ENCODE results near the gene TAF1D.

Gene TAF1D

GRCh38 chr11:93734427-93735222 is 6.7 kb downstream of the TAF1D start:
- no peaks in the 10 kb centered on the region for H3K27me3 ChIP-seq (replicated peaks in 2 of 5; ENCODE audit: control insufficient read depth in 4 of 5, insufficient read depth in 5 of 5, low read length in 4 of 5)
- peaks cover 21 to 98% (median 68%) of the 10 kb centered on the region in 4 experiments for H3K36me3 ChIP-seq (ENCODE audit: control insufficient read depth in 4 of 4, insufficient read depth in 4 of 4, low read length in 3 of 4)
- H3K27ac ChIP-seq (ENCODE audit: insufficient read depth in 1 of 2, low read depth in 1 of 2, low read length in 2 of 2, poor library complexity in 1 of 2, severe bottlenecking in 2 of 2) = peak overlapping the region in 1 of 2 experiments; percentile 16
- POLR2A ChIA-PET = no interaction called here
- no peaks in the 10 kb centered on the region for H3K9me3 ChIP-seq (ENCODE audit: control extremely low read depth in 1 of 5, control insufficient read depth in 4 of 5, insufficient read depth in 2 of 5, low read depth in 1 of 5, low read length in 4 of 5)
- WGBS (ENCODE audit: insufficient coverage) = 75% methylated on average over 1 of the region's 1 CpG
- CTCF ChIA-PET = interaction anchor here (0.8 to 6.7 kb wide), 3 partner anchors 11 to 16 kb away, joined by 3 to 51 read pairs (median 3); no protein-coding TSS in a partner anchor
- peaks cover 12 to 31% (median 22%) of the 10 kb centered on the region in 4 experiments for H3K4me1 ChIP-seq (ENCODE audit: control extremely low read depth in 1 of 4, control insufficient read depth in 4 of 4, insufficient read depth in 4 of 4, low read length in 3 of 4)
- H3K4me3 ChIP-seq (ENCODE audit: control insufficient read depth in 1 of 7, extremely low read depth in 1 of 7, insufficient read depth in 4 of 7, low read depth in 2 of 7, low read length in 6 of 7) = no peak overlapping the region
- DNase-seq = no peak

DNA sequence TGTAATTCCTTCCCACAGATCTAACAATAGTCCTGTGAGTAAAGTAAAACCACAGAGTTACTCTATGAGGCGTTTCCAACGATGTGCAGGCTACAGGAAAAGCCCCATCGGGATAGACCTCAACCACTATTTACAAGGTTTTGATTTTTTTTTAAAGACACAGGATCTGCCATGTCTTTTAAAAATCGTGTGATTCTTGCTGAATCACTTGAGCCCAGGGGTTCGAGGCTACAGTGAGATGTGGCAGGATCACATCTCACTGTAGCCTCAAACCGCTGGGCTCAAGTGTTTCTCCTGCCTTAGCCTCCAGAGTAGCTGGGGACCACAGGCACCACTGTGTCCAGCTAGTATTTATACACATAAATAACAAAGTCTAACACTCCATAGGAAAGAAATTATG is 7.8 kb downstream of the TAF1D start:
- no peaks in the 10 kb centered on the region for H3K9me3 ChIP-seq (ENCODE audit: control extremely low read depth in 1 of 5, control insufficient read depth in 4 of 5, insufficient read depth in 2 of 5, low read depth in 1 of 5, low read length in 4 of 5)
- peaks cover 20 to 98% (median 74%) of the 10 kb centered on the region in 4 experiments for H3K36me3 ChIP-seq (ENCODE audit: control insufficient read depth in 4 of 4, insufficient read depth in 4 of 4, low read length in 3 of 4)
- no peaks in the 10 kb centered on the region for H3K27me3 ChIP-seq (replicated peaks in 2 of 5; ENCODE audit: control insufficient read depth in 4 of 5, insufficient read depth in 5 of 5, low read length in 4 of 5)
- 49% methylated on average over 5 of the region's 6 CpGs for WGBS (ENCODE audit: insufficient coverage)
- H3K27ac ChIP-seq (ENCODE audit: insufficient read depth in 1 of 2, low read depth in 1 of 2, low read length in 2 of 2, poor library complexity in 1 of 2, severe bottlenecking in 2 of 2) = peak overlapping the region; percentile 4 to 49
- CTCF ChIA-PET = interaction anchor here (0.8 kb wide), 1 partner anchor 14 kb away, joined by 3 read pairs; no protein-coding TSS in a partner anchor
- DNase-seq = no peak
- POLR2A ChIA-PET = interaction anchor here (0.6 kb wide), 1 partner anchor 41 kb away, joined by 3 read pairs; no protein-coding TSS in a partner anchor
- H3K4me1 ChIP-seq (ENCODE audit: control extremely low read depth in 1 of 4, control insufficient read depth in 4 of 4, insufficient read depth in 4 of 4, low read length in 3 of 4) = peaks cover under 1 to 19% (median 11%) of the 10 kb centered on the region in 4 experiments
- H3K4me3 ChIP-seq (ENCODE audit: control insufficient read depth in 1 of 7, extremely low read depth in 1 of 7, insufficient read depth in 4 of 7, low read depth in 2 of 7, low read length in 6 of 7) = no peak overlapping the region

DNA sequence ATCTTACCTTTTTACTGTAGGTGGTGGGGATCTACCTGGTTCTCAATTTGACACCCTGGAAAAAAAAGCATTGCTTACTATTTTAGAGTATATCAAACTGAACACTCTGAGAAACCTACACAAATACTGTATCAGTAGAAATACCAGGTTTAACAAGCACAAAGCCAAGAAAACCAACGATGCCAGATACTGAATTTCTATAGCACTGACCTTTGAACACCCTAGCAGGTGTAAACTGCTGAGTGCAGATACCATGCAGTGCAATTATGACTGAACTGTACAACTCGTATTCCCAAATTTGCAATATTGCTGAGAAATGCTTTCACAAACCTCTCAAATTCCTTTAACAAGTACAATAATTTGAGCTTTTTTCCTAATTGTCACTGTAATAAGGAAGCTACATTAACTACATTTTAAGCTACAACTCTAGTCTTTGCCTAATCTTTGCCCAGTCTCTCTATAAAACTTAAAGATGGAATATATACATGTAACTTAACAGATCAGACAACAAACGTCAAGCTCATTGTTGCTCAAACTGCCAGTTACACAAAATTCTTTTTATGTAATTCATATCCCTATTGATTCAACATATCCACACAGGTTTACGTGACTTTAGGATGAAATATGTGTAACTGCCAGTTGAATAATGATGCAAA is 8.9 kb downstream of the TAF1D start:
- Histone ChIP-seq H3K4me3 (ENCODE audit: control insufficient read depth in 1 of 7, extremely low read depth in 1 of 7, insufficient read depth in 4 of 7, low read depth in 2 of 7, low read length in 6 of 7) (no peak overlapping the region), H3K4me1 (ENCODE audit: control extremely low read depth in 1 of 4, control insufficient read depth in 4 of 4, insufficient read depth in 4 of 4, low read length in 3 of 4) (peaks cover 0 to 8% (median 2%) of the 10 kb centered on the region in 4 experiments), H3K27ac (ENCODE audit: insufficient read depth in 1 of 2, low read depth in 1 of 2, low read length in 2 of 2, poor library complexity in 1 of 2, severe bottlenecking in 2 of 2) (peak overlapping the region in 1 of 2 experiments; percentile 6), H3K36me3 (ENCODE audit: control insufficient read depth in 4 of 4, insufficient read depth in 4 of 4, low read length in 3 of 4) (peaks cover 23 to 99% (median 73%) of the 10 kb centered on the region in 4 experiments), H3K9me3 (ENCODE audit: control extremely low read depth in 1 of 5, control insufficient read depth in 4 of 5, insufficient read depth in 2 of 5, low read depth in 1 of 5, low read length in 4 of 5) (no peaks in the 10 kb centered on the region), H3K27me3 (replicated peaks in 2 of 5; ENCODE audit: control insufficient read depth in 4 of 5, insufficient read depth in 5 of 5, low read length in 4 of 5) (no peaks in the 10 kb centered on the region)
- no peak for DNase-seq
- ChIA-PET CTCF (interaction anchor here (0.7 to 2.6 kb wide), 4 partner anchors 8 to 23 kb away, joined by 3 to 12 read pairs (median 5); partner anchors contain the start of genes C11orf54 and TAF1D), POLR2A (no interaction called here)
- 100% methylated on average over 2 of the region's 4 CpGs for WGBS (ENCODE audit: insufficient coverage)

GRCh38 chr11:93730108-93731107 is 10.9 kb downstream of the TAF1D start:
- POLR2A ChIA-PET = interaction anchor here (0.9 to 1.3 kb wide), 2 partner anchors 10 kb away, joined by 4 to 5 read pairs; partner anchors contain the start of genes C11orf54 and TAF1D

DNA sequence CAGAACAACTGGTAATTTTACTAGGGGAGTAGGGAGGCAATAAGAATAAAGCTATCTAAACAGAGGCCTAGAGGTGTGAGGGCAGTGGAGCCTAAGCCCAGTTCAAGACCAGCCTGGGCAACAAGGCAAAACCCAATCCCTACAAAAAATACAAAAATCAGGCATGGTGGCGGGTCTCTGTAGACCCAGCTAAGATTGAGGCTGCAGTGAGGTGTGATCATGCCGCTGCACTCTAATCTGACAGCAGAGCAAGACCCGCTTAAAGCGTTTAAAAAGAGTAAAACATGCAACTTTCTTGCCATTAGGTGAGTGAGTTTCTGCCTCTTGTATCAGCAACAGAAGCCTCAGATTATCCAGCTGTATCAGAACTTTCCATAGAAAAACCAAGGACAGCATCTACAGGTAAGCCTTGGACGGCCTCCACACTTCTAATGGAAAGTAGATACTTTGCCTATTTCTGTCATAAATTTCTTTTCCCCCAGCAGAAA is 12.1 kb downstream of the TAF1D start:
- ChIA-PET POLR2A (interaction anchor here (1.3 kb wide), 1 partner anchor 11 kb away, joined by 3 read pairs; no protein-coding TSS in a partner anchor), CTCF (interaction anchor here (1.1 to 3.1 kb wide), 4 partner anchors 8 to 12 kb away, joined by 3 to 10 read pairs (median 6); partner anchors contain the start of genes C11orf54 and TAF1D)
- H3K27ac ChIP-seq (ENCODE audit: insufficient read depth in 1 of 2, low read depth in 1 of 2, low read length in 2 of 2, poor library complexity in 1 of 2, severe bottlenecking in 2 of 2) = peak overlapping the region in 1 of 2 experiments; percentile 25
- no peak for DNase-seq
- peaks cover 23 to 89% (median 62%) of the 10 kb centered on the region in 4 experiments for H3K36me3 ChIP-seq (ENCODE audit: control insufficient read depth in 4 of 4, insufficient read depth in 4 of 4, low read length in 3 of 4)
- 93% methylated on average over 3 of the region's 5 CpGs for WGBS (ENCODE audit: insufficient coverage)
- no peaks in the 10 kb centered on the region for H3K9me3 ChIP-seq (ENCODE audit: control extremely low read depth in 1 of 5, control insufficient read depth in 4 of 5, insufficient read depth in 2 of 5, low read depth in 1 of 5, low read length in 4 of 5)
- H3K27me3 ChIP-seq (replicated peaks in 2 of 5; ENCODE audit: control insufficient read depth in 4 of 5, insufficient read depth in 5 of 5, low read length in 4 of 5) = no peaks in the 10 kb centered on the region
- no peak overlapping the region for H3K4me3 ChIP-seq (ENCODE audit: control insufficient read depth in 1 of 7, extremely low read depth in 1 of 7, insufficient read depth in 4 of 7, low read depth in 2 of 7, low read length in 6 of 7)
- H3K4me1 ChIP-seq (ENCODE audit: control extremely low read depth in 1 of 4, control insufficient read depth in 4 of 4, insufficient read depth in 4 of 4, low read length in 3 of 4) = no peaks in the 10 kb centered on the region

More at GRCh38 chr11:93730108-93731107, 10.9 kb downstream of the TAF1D start:
- Histone ChIP-seq H3K36me3 (ENCODE audit: control insufficient read depth in 4 of 4, insufficient read depth in 4 of 4, low read length in 3 of 4) (peaks cover 29 to 97% (median 67%) of the 10 kb centered on the region in 4 experiments), H3K4me1 (ENCODE audit: control extremely low read depth in 1 of 4, control insufficient read depth in 4 of 4, insufficient read depth in 4 of 4, low read length in 3 of 4) (peaks cover 0 to 2% (median 0%) of the 10 kb centered on the region in 4 experiments), H3K9me3 (ENCODE audit: control extremely low read depth in 1 of 5, control insufficient read depth in 4 of 5, insufficient read depth in 2 of 5, low read depth in 1 of 5, low read length in 4 of 5) (no peaks in the 10 kb centered on the region), H3K27me3 (replicated peaks in 2 of 5; ENCODE audit: control insufficient read depth in 4 of 5, insufficient read depth in 5 of 5, low read length in 4 of 5) (no peaks in the 10 kb centered on the region), H3K4me3 (ENCODE audit: control insufficient read depth in 1 of 7, extremely low read depth in 1 of 7, insufficient read depth in 4 of 7, low read depth in 2 of 7, low read length in 6 of 7) (no peak overlapping the region), H3K27ac (ENCODE audit: insufficient read depth in 1 of 2, low read depth in 1 of 2, low read length in 2 of 2, poor library complexity in 1 of 2, severe bottlenecking in 2 of 2) (no peak overlapping the region)
- CTCF ChIA-PET = interaction anchor here (1.4 to 3.1 kb wide), 5 partner anchors 8 to 11 kb away, joined by 3 to 12 read pairs (median 8); partner anchors contain the start of genes C11orf54 and TAF1D
- WGBS (ENCODE audit: insufficient coverage) = 94% methylated on average over 3 of the region's 5 CpGs
- no peak for DNase-seq

GRCh38 chr11:93728792-93729128 is 12.5 kb downstream of the TAF1D start:
- POLR2A ChIA-PET = interaction anchor here (1.3 kb wide), 1 partner anchor 10 kb away, joined by 3 read pairs; no protein-coding TSS in a partner anchor
- H3K4me1 ChIP-seq (ENCODE audit: control extremely low read depth in 1 of 4, control insufficient read depth in 4 of 4, insufficient read depth in 4 of 4, low read length in 3 of 4) = no peaks in the 10 kb centered on the region
- H3K27me3 ChIP-seq (replicated peaks in 2 of 5; ENCODE audit: control insufficient read depth in 4 of 5, insufficient read depth in 5 of 5, low read length in 4 of 5) = no peaks in the 10 kb centered on the region
- H3K36me3 ChIP-seq (ENCODE audit: control insufficient read depth in 4 of 4, insufficient read depth in 4 of 4, low read length in 3 of 4) = peaks cover 23 to 87% (median 60%) of the 10 kb centered on the region in 4 experiments
- CTCF ChIA-PET = interaction anchor here (1.1 to 3.1 kb wide), 4 partner anchors 8 to 12 kb away, joined by 3 to 10 read pairs (median 6); partner anchors contain the start of genes C11orf54 and TAF1D
- WGBS (ENCODE audit: insufficient coverage) = no CpG with 5 or more reads among the region's 2 CpGs
- H3K9me3 ChIP-seq (ENCODE audit: control extremely low read depth in 1 of 5, control insufficient read depth in 4 of 5, insufficient read depth in 2 of 5, low read depth in 1 of 5, low read length in 4 of 5) = no peaks in the 10 kb centered on the region
- peak overlapping the region in 1 of 2 experiments; percentile 25 for H3K27ac ChIP-seq (ENCODE audit: insufficient read depth in 1 of 2, low read depth in 1 of 2, low read length in 2 of 2, poor library complexity in 1 of 2, severe bottlenecking in 2 of 2)
- DNase-seq = no peak
- no peak overlapping the region for H3K4me3 ChIP-seq (ENCODE audit: control insufficient read depth in 1 of 7, extremely low read depth in 1 of 7, insufficient read depth in 4 of 7, low read depth in 2 of 7, low read length in 6 of 7)
